Suprapubic skin (tissue), 4 donors: Measurements from ENCODE around the gene EMD.

ENCODE experiments used
- EP300 ChIP-seq: sonication (generic); formaldehyde crosslinking; IDR thresholded peaks from one replicate; pipeline ENCODE4 v1.6.1; 2017; ENCODE audit warnings: antibody characterized with exemption
- POLR2A ChIP-seq, 2 donors: fragments of 450-650 bp; IDR thresholded peaks; one replicate each; pipeline ENCODE4 v1.6.1; 2017; ENCODE audit warnings: antibody characterized with exemption in 2 of 2, mild to moderate bottlenecking in 2 of 2, moderate library complexity in 2 of 2
- POLR2AphosphoS5 ChIP-seq, 3 donors: sonication (generic); formaldehyde crosslinking; IDR thresholded peaks; one replicate each; pipeline ENCODE4 v1.6.1; 2017; ENCODE audit warnings: antibody characterized with exemption in 3 of 3
- TF ChIP-seq, protein P1 (sequence below), 2 donors: fragments of 200-600 bp in 1 of 2; fragments of 450-650 bp in 1 of 2; sonication (generic) in 1 of 2; IDR thresholded peaks; one replicate each; pipeline ENCODE4 v1.5.1; 2016 to 2019; ENCODE audit warnings: antibody characterized with exemption in 2 of 2, mild to moderate bottlenecking in 1 of 2, moderate library complexity in 1 of 2

DNA sequence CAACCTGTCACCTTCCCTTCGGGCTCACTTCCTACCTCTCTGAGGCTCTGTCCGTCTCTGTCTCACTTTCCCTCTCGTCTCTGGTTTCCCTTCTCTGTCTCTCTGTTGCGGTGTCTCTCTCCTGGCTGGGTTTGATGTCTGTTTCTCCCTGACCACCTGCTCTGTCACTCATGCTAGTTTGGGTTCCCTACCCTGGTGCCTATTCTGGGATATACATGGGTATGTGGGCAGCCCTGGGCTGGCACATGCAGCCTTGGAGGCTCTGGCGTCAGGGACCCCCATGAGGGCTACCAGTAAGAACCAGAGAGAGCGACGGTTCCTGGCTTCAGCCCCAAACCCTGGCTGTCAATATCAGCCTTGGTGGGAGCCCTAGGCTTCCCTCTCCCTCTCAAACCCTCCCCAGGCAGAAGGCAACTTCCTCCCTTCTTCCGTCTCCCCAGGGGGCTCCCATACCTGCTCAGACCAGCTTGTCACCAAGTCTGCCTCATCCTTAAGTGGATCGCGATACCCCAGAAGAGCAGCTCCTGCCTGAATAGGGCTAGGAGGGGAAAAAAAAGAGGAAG is 29.6 kb downstream of the EMD start:
- no peak for TF ChIP-seq EP300
- TF ChIP-seq, protein P1, sequence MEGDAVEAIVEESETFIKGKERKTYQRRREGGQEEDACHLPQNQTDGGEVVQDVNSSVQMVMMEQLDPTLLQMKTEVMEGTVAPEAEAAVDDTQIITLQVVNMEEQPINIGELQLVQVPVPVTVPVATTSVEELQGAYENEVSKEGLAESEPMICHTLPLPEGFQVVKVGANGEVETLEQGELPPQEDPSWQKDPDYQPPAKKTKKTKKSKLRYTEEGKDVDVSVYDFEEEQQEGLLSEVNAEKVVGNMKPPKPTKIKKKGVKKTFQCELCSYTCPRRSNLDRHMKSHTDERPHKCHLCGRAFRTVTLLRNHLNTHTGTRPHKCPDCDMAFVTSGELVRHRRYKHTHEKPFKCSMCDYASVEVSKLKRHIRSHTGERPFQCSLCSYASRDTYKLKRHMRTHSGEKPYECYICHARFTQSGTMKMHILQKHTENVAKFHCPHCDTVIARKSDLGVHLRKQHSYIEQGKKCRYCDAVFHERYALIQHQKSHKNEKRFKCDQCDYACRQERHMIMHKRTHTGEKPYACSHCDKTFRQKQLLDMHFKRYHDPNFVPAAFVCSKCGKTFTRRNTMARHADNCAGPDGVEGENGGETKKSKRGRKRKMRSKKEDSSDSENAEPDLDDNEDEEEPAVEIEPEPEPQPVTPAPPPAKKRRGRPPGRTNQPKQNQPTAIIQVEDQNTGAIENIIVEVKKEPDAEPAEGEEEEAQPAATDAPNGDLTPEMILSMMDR (IDR thresholded peaks at IDR 0.05): no peak
- TF ChIP-seq POLR2AphosphoS5 (IDR thresholded peaks at IDR 0.05): no peak
- TF ChIP-seq POLR2A (IDR thresholded peaks at IDR 0.05): no peak
